Keratinocyte (primary cell): ENCODE data around the gene LRRC63. TPM values are rescaled to one million over a fixed set of nuclear protein-coding genes. Genes with fewer than 3 reads are reported as not detected.

Experiments used
- DNase-seq: peaks from one replicate; pipeline ENCODE4 v3.0.0-alpha.2; 2011; ENCODE audit warnings: low read depth, missing footprints, low spot score
- FAIRE-seq: peaks from 2 replicates; lab custom pipeline; 2011; peaks lifted over from hg19 to GRCh38; lab: Jason Lieb, UNC
- H2AFZ ChIP-seq: 2 replicates; pipeline ENCODE4 v1.6.0; 2012; ENCODE audit warnings: low read length, control low read depth, inconsistent platforms; ENCODE audit not compliant: control insufficient read depth
- H3K27ac ChIP-seq: 2 replicates; pipeline ENCODE4 v1.5.1; 2011; ENCODE audit warnings: low read length; ENCODE audit not compliant: control insufficient read depth, insufficient read depth
- H3K27me3 ChIP-seq: 3 replicates; pipeline ENCODE4 v1.6.0; 2011; ENCODE audit warnings: low read length; ENCODE audit not compliant: control insufficient read depth, insufficient read depth; ENCODE audit errors: extremely low read depth
- H3K36me3 ChIP-seq, 2 experiments: 2 replicates in 1 of 2; 3 replicates in 1 of 2; pipeline ENCODE4 v1.5.1; 2011; ENCODE audit warnings: low read length in 2 of 2, mild to moderate bottlenecking in 1 of 2; ENCODE audit not compliant: control insufficient read depth in 2 of 2, insufficient read depth in 2 of 2; ENCODE audit errors: extremely low read depth in 1 of 2
- H3K4me1 ChIP-seq: 3 replicates; pipeline ENCODE4 v1.5.1; 2011; ENCODE audit warnings: low read length; ENCODE audit not compliant: control insufficient read depth, insufficient read depth; ENCODE audit errors: extremely low read depth
- H3K4me2 ChIP-seq: 3 replicates; pipeline ENCODE4 v1.6.0; 2011; ENCODE audit warnings: low read depth, low read length; ENCODE audit not compliant: control insufficient read depth, insufficient read depth; ENCODE audit errors: extremely low read depth
- H3K4me3 ChIP-seq, 3 experiments: fragments of 200-600 bp in 1 of 3; sonication (generic) in 1 of 3; 2 replicates in 2 of 3; 3 replicates in 1 of 3; pipeline ENCODE4 v1.5.1; 2011 to 2016; ENCODE audit warnings: low read length in 3 of 3, mild to moderate bottlenecking in 3 of 3, control low read depth in 2 of 3, inconsistent platforms in 1 of 3, low read depth in 1 of 3, mixed read lengths in 1 of 3, mixed run types in 1 of 3, moderate library complexity in 1 of 3; ENCODE audit not compliant: control insufficient read depth in 2 of 3, insufficient read depth in 2 of 3; ENCODE audit errors: extremely low read depth in 1 of 3
- H3K79me2 ChIP-seq: 2 replicates; pipeline ENCODE4 v1.6.0; 2012; ENCODE audit warnings: low read length; ENCODE audit not compliant: control insufficient read depth, insufficient read depth
- H3K9ac ChIP-seq: 3 replicates; pipeline ENCODE4 v1.6.0; 2011; ENCODE audit warnings: low read length; ENCODE audit not compliant: control insufficient read depth, insufficient read depth; ENCODE audit errors: extremely low read depth
- H3K9me1 ChIP-seq: 3 replicates; pipeline ENCODE4 v1.6.0; 2011; ENCODE audit warnings: low read length; ENCODE audit not compliant: control insufficient read depth, insufficient read depth; ENCODE audit errors: extremely low read depth
- H3K9me3 ChIP-seq: 2 replicates; pipeline ENCODE4 v1.5.1; 2012; ENCODE audit warnings: low read depth, low read length; ENCODE audit not compliant: control insufficient read depth
- H4K20me1 ChIP-seq: 3 replicates; pipeline ENCODE4 v1.6.0; 2011; ENCODE audit warnings: low read length; ENCODE audit not compliant: control insufficient read depth, insufficient read depth; ENCODE audit errors: extremely low read depth
- CTCF ChIP-seq, 3 experiments: IDR thresholded peaks in 1 of 3; conservative IDR thresholded peaks in 1 of 3; optimal IDR thresholded peaks in 1 of 3; 2 replicates in 2 of 3; 3 replicates in 1 of 3; pipeline versions ENCODE3 to v1.5.1; 2011; ENCODE audit warnings: low read length in 3 of 3, mild to moderate bottlenecking in 3 of 3, moderate library complexity in 2 of 3, control low read depth in 1 of 3, inconsistent platforms in 1 of 3; ENCODE audit not compliant: insufficient read depth in 2 of 3; ENCODE audit errors: extremely low read depth in 1 of 3
- EZH2 ChIP-seq: IDR thresholded peaks from one replicate; pipeline ENCODE4 v1.6.1; 2012; ENCODE audit warnings: inconsistent platforms, mild to moderate bottlenecking, low read length, moderate library complexity
- dilution Hi-C: fragments of 300-500 bp; cut with MboI; formaldehyde crosslinking; loops from one replicate; pipeline ENCODE4 v1.7.0; 2020; ENCODE audit warnings: low sequenced_read_pairs; ENCODE audit not compliant: extremely low pct_ligation_motif_present
- polyA plus RNA-seq, 5 experiments: library from polyadenylated mRNA; depleted of rRNA in 3 of 5; stranded (reverse) in 3 of 5; stranded (forward) in 1 of 5; unstranded in 1 of 5; fragments of >200 nt; gene quantifications; 1 replicate in 1 of 5; 2 replicates in 3 of 5; 3 replicates in 1 of 5; pipeline versions ENCODE4 v1.2.1 to v1.2.3, GENCODE V29; 2011 to 2012; ENCODE audit warnings: missing spikeins in 2 of 5, low read depth in 1 of 5, low replicate concordance in 1 of 5

LRRC63 gene
- polyA plus RNA-seq, 1 donor (not counting 4 experiments of a cell fraction or from before 2014, with no cell fraction given) = not detected

- H3K36me3 ChIP-seq = no peaks in the 10 kb centered on the region
- no peak for TF ChIP-seq EZH2
- no peak for TF ChIP-seq CTCF (optimal IDR thresholded peaks at IDR 0.05 in 1 of 3, IDR thresholded peaks at IDR 0.05 in 1 of 3, conservative IDR thresholded peaks at IDR 0.05 in 1 of 3; ENCODE audit: extremely low read depth in 1 of 3, insufficient read depth in 2 of 3, low read length in 3 of 3)
- H2AFZ ChIP-seq = no peak overlapping the region
- FAIRE-seq (no peak), DNase-seq (no peak)
- no peak overlapping the region for H3K9ac ChIP-seq
- H3K9me1 ChIP-seq = no peaks in the 10 kb centered on the region
- no peaks in the 10 kb centered on the region for H3K9me3 ChIP-seq
- no peaks in the 10 kb centered on the region for H4K20me1 ChIP-seq
- H3K4me3 ChIP-seq = no peak overlapping the region
- no peaks in the 10 kb centered on the region for H3K4me1 ChIP-seq
- no peak overlapping the region for H3K4me2 ChIP-seq
- H3K27me3 ChIP-seq = no peaks in the 10 kb centered on the region
- H3K79me2 ChIP-seq = no peaks in the 10 kb centered on the region
- no peak overlapping the region for H3K27ac ChIP-seq
- dilution Hi-C loops = no loop called here
Measured at GRCh38 chr13:46195016-46195415, 16.7 kb upstream of the LRRC63 start.

- Histone ChIP-seq H3K27me3 (no peaks in the 10 kb centered on the region), H3K4me1 (no peaks in the 10 kb centered on the region), H3K9me3 (no peaks in the 10 kb centered on the region), H3K4me3 (no peak overlapping the region), H2AFZ (no peak overlapping the region), H3K27ac (no peak overlapping the region), H4K20me1 (no peaks in the 10 kb centered on the region), H3K9ac (no peak overlapping the region), H3K9me1 (no peaks in the 10 kb centered on the region), H3K79me2 (no peaks in the 10 kb centered on the region), H3K36me3 (no peaks in the 10 kb centered on the region), H3K4me2 (no peak overlapping the region)
- FAIRE-seq (no peak), DNase-seq (no peak)
- dilution Hi-C loops = no loop called here
- no peak for TF ChIP-seq EZH2
- TF ChIP-seq CTCF (optimal IDR thresholded peaks at IDR 0.05 in 1 of 3, IDR thresholded peaks at IDR 0.05 in 1 of 3, conservative IDR thresholded peaks at IDR 0.05 in 1 of 3; ENCODE audit: extremely low read depth in 1 of 3, insufficient read depth in 2 of 3, low read length in 3 of 3) = no peak
Measured at GRCh38 chr13:46197299-46198048, 14.3 kb upstream of the LRRC63 start.
